HG03045 (cell line): ENCODE results near the gene PHF11.
A peak's percentile ranks its signal among the peaks of the same experiment; 100 is the strongest.
"Not testable (repeated sequence)": the region's sequence is repeated elsewhere in the genome, so short reads cannot be mapped to it uniquely, and the experiment has no call there.

Experiments
- ATAC-seq: cut with Tn5 transposase; IDR thresholded peaks from one replicate; pipeline ENCODE4 v1.9.1; 2021; ENCODE audit warnings: mild to moderate bottlenecking, moderate library complexity; ENCODE audit not compliant: unreplicated experiment

PHF11 gene

DNA sequence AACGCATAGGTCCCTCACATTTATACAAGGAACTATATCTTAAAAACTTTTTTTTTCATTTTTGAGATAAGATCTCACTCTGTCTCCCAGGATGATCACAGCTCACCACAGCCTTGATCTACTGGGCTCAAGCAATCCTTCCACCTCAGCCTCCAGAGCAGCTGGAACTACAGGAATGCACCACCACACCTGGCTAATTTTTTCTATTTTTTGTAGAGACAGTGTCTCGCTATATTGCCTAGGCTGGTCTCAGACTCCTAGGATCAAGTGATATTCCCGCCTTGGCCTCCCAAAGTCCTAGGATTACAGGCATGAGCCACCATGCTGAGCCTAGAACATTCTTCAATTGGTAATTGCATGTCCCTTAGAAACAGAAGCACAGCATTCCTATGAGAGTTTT, 47.9 kb downstream of the PHF11 start:
- ATAC-seq = no peak

DNA sequence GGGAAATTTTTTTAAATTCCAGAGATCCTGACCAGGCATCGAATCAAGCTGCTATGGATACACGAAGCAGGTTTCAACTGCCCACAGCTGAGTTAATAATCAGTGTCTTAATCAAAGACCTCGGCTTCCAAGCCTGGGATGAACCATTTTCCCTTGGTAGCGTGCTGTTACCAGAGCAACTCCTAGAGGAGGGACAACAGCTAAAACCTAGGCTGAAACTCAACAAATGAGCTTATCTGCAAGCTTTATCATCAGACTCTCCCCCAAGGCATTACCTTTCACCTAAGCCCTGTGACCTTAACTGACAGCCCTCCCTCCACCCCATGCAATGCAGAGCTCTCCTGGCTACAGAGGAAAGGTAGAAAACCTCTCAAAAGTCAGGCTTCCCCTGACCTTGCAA, 49.9 kb downstream of the PHF11 start:
- ATAC-seq = no peak

DNA sequence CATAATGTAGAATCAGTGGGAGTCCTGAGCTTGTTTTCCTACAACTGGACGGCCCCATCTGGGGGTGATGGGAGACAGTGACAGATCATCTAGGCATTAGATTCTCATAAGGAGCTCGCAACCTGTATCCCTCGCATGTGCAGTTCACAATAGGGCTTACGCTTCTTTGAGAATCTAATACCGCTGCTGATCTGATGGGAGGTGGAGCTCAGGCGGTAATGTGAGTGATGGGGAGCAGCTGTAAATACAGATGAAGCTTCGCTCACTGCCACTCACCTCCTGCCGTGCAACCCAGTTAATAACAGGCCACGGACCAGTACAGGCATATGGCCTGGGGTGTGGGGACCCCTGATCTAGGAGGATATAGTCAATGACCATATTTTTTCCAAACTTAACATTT, 50.8 kb downstream of the PHF11 start:
- ATAC-seq = no peak

DNA sequence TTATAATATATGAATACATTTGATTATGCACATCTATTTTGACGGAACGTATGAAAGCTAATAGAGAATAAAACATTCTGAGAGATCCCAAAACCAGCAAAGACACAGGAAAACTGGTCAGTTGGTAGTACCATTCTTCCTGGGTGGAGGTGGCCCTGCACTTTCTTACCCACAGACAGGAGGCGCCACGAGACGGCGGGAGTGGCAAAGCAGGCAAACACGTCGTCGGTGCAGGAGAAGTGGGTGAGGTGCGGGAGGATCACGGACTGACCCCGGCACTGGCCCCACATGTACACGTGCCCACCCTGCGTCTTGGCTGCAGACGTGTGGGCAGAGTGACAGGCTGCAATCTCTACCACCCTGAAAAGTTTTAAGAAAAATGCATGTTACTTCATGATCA, 53.5 kb downstream of the PHF11 start:
- ATAC-seq = no peak

DNA sequence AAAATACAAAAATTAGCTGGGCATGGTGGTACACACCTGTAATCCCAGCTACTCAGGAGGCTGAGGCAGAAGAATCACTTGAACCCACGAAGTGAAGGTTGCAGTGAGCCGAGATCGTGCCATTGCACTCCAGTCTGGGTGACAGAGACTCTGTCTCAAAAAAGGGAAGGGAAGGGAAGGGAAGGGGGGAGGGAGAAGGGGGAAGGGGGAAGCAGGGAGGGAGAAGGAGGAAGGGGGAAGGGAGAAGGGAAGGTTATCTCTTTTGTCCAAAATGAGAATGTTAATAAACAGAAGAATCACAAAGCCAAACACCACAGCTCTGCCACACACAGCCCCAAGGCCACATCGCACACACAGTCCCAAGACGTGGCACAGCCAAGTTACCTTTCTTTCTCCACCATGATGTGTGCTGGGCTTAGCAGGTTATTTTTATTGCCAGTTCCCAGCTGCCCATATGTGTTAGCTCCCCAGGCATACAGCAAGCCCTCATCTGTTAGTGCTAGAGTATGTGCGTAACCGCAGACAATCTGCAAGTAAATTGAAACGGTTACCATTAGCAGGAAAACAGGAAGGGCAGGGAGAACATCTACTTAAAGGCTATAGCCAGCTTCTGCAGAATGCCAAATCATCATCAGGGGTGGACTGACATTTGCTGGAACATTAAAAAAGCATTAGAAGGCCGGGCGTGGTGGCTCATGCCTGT, 55.3 kb downstream of the PHF11 start:
- ATAC-seq = no peak

DNA sequence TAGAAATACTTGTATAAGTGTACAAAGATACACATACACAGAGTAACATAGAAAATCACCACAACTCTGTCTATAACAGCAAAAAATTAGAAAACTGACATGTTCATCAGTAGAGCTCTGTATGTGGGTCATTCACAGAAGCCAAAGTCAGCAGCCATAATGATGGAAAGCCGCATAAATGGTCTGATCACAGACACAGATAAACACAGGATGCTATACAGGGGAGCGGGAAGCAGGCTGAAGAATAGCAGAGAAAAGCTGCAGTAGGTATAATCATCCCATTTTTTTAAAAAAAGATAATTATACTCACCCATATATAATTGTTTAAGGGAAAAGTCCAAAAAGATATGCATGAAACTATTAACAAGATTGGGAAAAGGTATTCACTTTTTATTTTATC, 58.1 kb downstream of the PHF11 start:
- ATAC-seq = no peak

DNA sequence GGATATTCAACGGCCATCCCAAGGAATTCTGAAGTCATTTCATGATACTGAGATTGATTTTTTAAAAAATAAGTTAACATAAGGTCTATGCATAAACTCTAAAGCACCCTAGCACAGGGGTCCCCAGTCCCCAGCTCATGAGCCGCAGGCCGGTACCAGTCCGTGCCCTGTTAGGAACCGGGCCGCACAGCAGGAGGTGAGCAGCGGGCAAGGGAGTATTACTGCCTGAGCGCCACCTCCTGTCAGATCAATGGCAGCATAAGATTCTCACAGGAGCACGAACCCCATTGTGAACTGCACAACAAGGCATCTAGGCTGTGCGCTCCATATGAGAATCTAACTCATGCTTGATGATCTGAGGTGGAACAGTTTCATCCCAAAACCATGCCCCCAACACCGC, 58.6 kb downstream of the PHF11 start:
- no peak for ATAC-seq

DNA sequence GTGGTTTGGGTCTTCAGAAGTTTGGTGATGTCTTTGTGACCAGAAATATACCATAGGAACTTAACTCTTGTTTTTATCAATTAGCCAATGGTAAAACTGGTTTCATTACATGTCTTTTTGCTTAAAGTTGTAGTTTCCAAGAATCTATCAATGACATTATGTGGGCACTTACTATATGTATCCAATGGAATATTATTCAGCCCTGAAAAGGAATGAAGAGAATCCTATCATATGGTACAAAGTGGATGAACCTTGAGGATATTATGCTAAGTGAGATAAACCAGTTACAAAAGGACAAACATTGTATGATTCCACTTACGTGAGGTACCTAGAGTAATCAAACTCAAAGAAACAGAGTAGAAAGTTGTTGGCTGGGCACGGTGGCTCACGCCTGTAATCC, 63.3 kb downstream of the PHF11 start:
- no peak for ATAC-seq

DNA sequence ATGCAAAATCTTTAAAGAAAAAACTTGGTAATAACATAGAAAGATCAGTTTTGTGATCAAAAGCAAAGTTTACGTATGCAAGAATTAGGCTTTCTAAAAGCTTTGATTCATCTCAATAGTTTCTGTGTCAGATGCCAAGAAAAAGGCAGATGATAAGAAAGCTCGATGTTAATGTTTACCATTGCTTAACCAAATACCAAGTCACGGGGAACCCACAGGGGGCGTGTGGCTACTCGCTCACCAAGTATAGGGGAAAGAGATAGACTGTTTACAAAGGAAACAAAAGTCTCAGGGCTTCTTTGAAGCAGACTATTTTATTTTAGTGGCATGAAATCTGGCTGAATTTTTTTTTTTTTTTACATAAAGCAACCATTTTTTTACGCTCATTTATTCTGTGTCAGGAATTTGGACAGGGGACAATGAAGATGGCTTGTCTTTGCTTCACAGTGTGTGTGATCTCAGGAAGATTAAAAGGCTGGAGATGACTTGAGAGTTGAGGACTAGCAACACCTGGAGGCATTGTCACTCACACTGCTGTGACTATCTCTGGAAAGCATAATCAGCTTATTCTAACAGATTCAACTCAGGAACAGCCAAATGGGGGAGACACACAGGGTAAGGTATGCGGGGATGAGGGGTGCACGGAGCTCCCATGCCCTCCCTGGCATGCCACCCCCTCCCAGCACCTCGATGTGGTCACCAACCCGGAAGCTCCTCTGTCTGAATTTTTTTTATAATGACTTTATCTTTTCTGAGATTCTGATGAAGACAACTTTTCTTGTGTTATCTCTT, 64.7 kb downstream of the PHF11 start:
- no peak for ATAC-seq

DNA sequence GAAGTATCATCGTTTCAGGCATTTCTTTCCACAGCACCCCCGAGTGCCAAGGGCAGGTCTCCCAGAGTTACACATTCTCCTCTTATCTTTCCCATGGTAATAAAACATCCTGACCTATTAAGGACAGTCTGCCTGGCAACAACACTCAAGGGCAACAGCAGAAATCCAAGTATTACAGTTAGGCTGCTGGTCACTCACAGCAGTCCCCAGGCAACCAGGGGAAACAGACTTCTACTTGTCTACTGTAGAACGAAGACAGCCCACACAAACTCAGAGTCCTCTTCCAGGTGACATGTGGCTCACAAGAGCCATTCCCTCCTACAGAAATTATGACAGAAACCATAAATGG, 65.3 kb downstream of the PHF11 start:
- ATAC-seq = no peak

DNA sequence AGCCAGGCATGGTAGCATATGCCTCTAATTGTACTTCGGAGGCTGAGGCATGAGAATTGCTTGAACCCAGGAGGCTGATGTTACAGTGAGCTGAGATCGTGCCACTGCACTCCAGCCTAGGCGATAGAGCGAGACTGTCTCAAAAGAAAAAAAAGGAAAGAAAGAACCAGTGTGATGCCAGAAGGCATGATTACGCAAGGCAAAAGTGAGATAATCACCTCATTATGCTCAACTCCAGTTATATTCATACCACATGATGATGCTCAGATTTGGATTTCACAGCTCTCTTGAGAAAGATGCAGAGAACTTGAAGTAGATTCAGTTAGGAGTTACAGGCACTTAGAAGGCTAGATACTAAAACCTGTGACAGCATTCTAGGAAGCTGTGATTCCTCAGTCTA, 67.8 kb downstream of the PHF11 start:
- no peak for ATAC-seq

DNA sequence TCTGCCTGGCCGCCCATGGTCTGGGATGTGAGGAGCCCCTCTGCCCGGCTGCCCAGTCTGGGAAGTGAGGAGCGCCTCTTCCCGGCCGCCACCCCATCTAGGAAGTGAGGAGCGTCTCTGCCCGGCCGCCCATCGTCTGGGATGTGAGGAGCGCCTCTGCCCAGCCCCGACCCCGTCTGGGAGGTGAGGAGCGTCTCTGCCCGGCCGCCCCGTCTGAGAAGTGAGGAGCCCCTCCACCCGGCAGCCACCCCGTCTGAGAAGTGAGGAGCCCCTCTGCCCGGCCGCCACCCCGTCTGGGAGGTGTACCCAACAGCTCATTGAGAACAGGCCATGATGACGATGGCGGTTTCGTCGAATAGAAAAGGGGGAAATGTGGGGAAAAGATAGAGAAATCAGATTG, 69.7 kb downstream of the PHF11 start:
- not testable (repeated sequence) for ATAC-seq

DNA sequence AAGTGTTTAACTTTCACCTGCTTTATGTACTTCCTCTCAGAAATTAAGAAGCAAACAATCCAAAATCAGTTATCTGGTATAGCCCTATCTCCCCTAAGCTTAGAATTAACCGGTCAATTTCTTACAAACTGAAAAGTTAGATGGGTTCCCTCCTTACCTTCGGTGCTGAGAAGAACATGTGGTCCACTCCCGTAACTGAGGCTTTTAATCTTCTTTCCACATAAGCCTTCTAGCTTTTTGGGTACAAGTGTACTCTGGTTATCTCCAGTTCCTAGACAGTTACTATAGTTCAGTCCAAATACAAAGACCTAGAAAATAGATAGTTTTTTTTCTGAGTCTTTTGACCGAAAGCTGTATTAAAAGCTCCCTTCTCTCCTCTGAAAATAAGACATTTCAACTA, 70.7 kb downstream of the PHF11 start:
- ATAC-seq = no peak

DNA sequence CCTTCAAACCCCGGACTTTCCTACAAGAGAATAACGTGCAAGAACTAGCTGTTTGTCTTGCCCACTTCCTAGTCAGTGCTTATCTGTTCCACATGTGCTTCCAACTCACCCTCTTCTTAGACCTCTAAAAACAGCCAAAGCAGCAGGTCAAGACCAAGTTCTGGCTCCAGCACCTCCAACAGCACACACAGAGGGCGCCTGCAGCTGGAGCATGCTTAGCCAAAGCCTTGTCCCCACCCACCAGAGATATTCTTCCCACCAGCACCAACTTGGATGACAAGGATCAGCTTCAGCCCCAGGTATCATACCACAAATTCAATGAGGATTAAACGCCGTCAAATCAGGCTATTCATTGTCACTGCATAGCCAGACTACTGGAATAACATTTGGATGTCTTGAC, 71.7 kb downstream of the PHF11 start:
- ATAC-seq = no peak

DNA sequence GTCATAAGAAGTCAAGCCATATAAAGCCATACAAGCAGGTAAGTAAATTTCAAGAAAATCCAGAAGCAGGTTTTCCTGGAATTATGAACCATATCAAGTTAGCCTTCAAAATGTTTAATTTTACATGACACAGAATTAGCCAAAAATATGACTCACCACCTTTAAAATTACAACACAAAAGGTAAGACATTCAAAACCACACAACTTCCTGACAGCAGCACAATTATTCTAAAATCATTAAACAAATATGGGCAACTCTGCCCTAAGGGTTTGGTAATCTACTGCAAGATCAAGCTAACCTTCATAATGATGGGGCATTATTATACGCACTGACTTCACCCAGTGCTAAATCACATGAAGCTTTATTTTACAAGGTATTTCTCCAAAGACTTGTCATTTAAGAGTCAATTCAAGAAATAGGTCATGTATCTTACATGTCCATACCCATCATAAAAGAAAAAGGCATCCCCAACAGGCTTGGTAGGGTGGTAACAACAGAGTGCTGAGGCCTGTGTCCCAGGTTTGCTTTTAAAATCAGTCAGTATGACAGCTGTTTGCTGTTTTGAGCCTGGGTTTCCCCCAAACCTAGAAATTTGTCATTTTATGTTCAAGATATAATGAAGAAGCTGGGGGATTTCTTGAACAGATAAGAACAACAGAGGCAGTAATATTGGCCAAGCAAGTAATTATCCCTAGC, 74.4 kb downstream of the PHF11 start:
- peak; percentile 50 for ATAC-seq

DNA sequence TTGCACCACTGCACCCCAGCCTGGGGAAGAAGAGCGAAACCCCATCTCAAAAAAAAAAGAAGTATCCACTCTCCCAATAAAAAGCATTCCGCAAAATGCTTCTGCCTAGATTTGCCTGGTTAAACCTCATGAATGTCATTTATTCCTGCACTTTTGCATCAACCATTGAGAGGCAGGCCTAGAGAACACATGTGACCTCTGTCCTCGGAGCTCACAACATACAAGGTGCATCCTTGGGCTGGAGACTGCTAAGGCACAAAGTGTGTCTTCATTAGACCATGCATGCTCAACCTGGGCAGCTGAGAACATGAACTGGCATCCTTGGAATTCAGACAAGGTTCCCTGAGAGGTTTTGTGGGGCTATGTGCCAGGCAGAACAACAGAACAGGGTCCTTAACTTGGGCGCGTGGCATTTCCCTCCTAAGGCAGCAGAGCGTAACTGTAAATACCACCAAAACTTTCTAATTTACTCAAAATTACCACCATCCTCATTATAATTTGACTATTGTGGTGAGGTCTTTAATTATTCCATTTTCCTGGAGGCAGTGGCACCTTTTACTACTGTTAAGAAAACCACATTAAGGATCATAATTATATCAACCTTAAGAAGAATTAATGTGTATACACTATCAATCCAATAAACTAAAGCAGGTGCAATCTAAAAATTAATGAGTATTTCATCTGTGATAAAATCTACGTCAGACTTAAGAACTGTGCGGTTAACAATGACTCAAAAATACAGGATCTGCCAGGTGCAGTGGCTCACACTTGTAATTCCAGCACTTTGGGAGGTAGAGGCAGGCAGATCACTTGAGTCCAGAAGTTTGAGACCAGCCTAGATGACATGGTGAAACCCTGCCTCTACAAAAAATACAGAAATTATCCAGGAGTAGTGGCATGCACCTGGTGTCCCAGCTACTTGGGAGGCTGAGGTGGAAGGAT, 75.8 kb downstream of the PHF11 start:
- ATAC-seq = no peak
